Measurements from ENCODE around the gene CIBAR2. TPM values are rescaled to one million over a fixed set of nuclear protein-coding genes. Genes with fewer than 3 reads are reported as not detected.

Gene CIBAR2
- total and polyA plus RNA-seq, 4 experiments from 2014 or later: not detected

- Mint-ChIP-seq H3K36me3 (no peaks in the 10 kb centered on the region), H3K27ac (peak overlapping the region in 6 of 7 donors; percentile 19 to 85 (median 82)), H3K27me3 (no peaks in the 10 kb centered on the region), H3K9me3 (peaks cover 0 to 2% (median 0%) of the 10 kb centered on the region in 8 donors), H3K4me3 (peak overlapping the region; percentile 48 to 89 (median 80)), H3K4me1 (peaks cover 3 to 13% (median 9%) of the 10 kb centered on the region in 4 donors)
- POLR2A ChIA-PET (ENCODE audit: partially characterized antibody): interaction anchor here (0.8 to 1.5 kb wide), 4 partner anchors 9 to 103 kb away, joined by 3 to 4 read pairs (median 4); partner anchors contain the start of gene ZDHHC7
- peaks cover 9% of the 10 kb centered on the region for H3K4me1 ChIP-seq (ENCODE audit: insufficient read depth, low read length)
- peak overlapping the region in 1 of 2 donors; percentile 6 for H3K4me3 ChIP-seq (ENCODE audit: low read length in 2 of 2)
- CTCF ChIA-PET (ENCODE audit: partially characterized antibody): interaction anchor here (1.0 to 2.7 kb wide), 8 partner anchors 10 to 104 kb away, joined by 3 to 26 read pairs (median 4); partner anchors contain the start of gene ZDHHC7
- H3K9me3 ChIP-seq (ENCODE audit: control insufficient read depth in 1 of 2, low read length in 2 of 2): no peaks in the 10 kb centered on the region
- DNase-seq: peak; percentile 48 to 68 (median 61)
- no peaks in the 10 kb centered on the region for H3K36me3 ChIP-seq (ENCODE audit: insufficient read depth, low read length)
- intact Hi-C loops (cut with micrococcal nuclease): no loop called here
- no peak overlapping the region for H3K27ac ChIP-seq (ENCODE audit: low read depth, low read length)
- no peaks in the 10 kb centered on the region for H3K27me3 ChIP-seq (ENCODE audit: insufficient read depth, low read length)
These were observed 2.8 kb upstream of the CIBAR2 start for GRCh38 chr16:85114909-85115567.

GRCh38 chr16:85113913-85114312 is 1.6 kb upstream of the CIBAR2 start:
- Mint-ChIP-seq H3K36me3 (no peaks in the 10 kb centered on the region), H3K9me3 (peaks cover 0 to 2% (median 0%) of the 10 kb centered on the region in 8 donors), H3K27ac (peak overlapping the region in 1 of 7 donors; percentile 8), H3K4me1 (peaks cover 3 to 13% (median 9%) of the 10 kb centered on the region in 4 donors), H3K4me3 (no peak overlapping the region), H3K27me3 (no peaks in the 10 kb centered on the region)
- CTCF ChIA-PET (ENCODE audit: partially characterized antibody): interaction anchor here (2.7 kb wide), 1 partner anchor 8 kb away, joined by 26 read pairs; no protein-coding TSS in a partner anchor
- H3K27me3 ChIP-seq (ENCODE audit: insufficient read depth, low read length): no peaks in the 10 kb centered on the region
- H3K9me3 ChIP-seq (ENCODE audit: control insufficient read depth in 1 of 2, low read length in 2 of 2): no peaks in the 10 kb centered on the region
- POLR2A ChIA-PET (ENCODE audit: partially characterized antibody): interaction anchor here (1.1 kb wide), 1 partner anchor 80 kb away, joined by 3 read pairs; no protein-coding TSS in a partner anchor
- no peak overlapping the region for H3K27ac ChIP-seq (ENCODE audit: low read depth, low read length)
- no peak for DNase-seq
- H3K36me3 ChIP-seq (ENCODE audit: insufficient read depth, low read length): no peaks in the 10 kb centered on the region
- intact Hi-C loops (cut with micrococcal nuclease): no loop called here
- H3K4me1 ChIP-seq (ENCODE audit: insufficient read depth, low read length): peaks cover 9% of the 10 kb centered on the region
- H3K4me3 ChIP-seq (ENCODE audit: low read length in 2 of 2): no peak overlapping the region

GRCh38 chr16:85113168-85113733 is 979 bp upstream of the CIBAR2 start:
- Mint-ChIP-seq H3K36me3 (no peaks in the 10 kb centered on the region), H3K4me1 (peaks cover 3 to 13% (median 9%) of the 10 kb centered on the region in 4 donors), H3K9me3 (peaks cover 0 to 2% (median 0%) of the 10 kb centered on the region in 8 donors), H3K27ac (peak overlapping the region in 3 of 7 donors; percentile 5 to 19 (median 13)), H3K4me3 (no peak overlapping the region), H3K27me3 (no peaks in the 10 kb centered on the region)
- ChIA-PET POLR2A (ENCODE audit: partially characterized antibody) (no interaction called here), CTCF (ENCODE audit: partially characterized antibody) (interaction anchor here (0.8 to 2.7 kb wide), 6 partner anchors 8 to 142 kb away, joined by 3 to 26 read pairs (median 4); no protein-coding TSS in a partner anchor)
- no peak overlapping the region for H3K4me3 ChIP-seq (ENCODE audit: low read length in 2 of 2)
- no peaks in the 10 kb centered on the region for H3K27me3 ChIP-seq (ENCODE audit: insufficient read depth, low read length)
- H3K4me1 ChIP-seq (ENCODE audit: insufficient read depth, low read length): peaks cover 9% of the 10 kb centered on the region
- H3K9me3 ChIP-seq (ENCODE audit: control insufficient read depth in 1 of 2, low read length in 2 of 2): no peaks in the 10 kb centered on the region
- intact Hi-C loops (cut with micrococcal nuclease): no loop called here
- no peak for DNase-seq
- no peaks in the 10 kb centered on the region for H3K36me3 ChIP-seq (ENCODE audit: insufficient read depth, low read length)
- H3K27ac ChIP-seq (ENCODE audit: low read depth, low read length): no peak overlapping the region

DNA sequence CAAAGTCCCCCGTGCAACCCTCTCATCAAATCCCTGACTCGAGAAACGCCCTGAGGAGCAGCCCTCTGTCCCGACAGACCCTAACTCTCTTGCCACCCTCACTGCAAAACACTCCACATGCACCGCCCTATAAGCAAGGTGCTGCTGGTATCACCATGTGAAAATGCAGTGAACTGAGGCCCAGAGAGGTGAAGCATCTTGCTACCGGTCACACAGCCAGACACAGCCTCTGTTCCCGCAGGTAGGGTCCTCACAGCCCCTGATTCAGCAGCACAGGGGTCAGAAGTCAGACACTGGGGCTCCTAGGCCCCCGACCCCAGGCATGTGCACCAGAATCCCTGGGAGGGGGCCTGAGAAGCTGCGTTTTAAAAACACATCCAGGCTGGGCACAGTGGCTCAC is 1.1 kb downstream of the CIBAR2 start:
- ChIA-PET CTCF (ENCODE audit: partially characterized antibody) (no interaction called here), POLR2A (ENCODE audit: partially characterized antibody) (no interaction called here)
- H3K4me1 ChIP-seq (ENCODE audit: insufficient read depth, low read length): peaks cover 9% of the 10 kb centered on the region
- DNase-seq: no peak
- no peak overlapping the region for H3K27ac ChIP-seq (ENCODE audit: low read depth, low read length)
- H3K36me3 ChIP-seq (ENCODE audit: insufficient read depth, low read length): no peaks in the 10 kb centered on the region
- peak overlapping the region in 1 of 7 donors; percentile 81 for H3K27ac Mint-ChIP-seq
- H3K36me3 Mint-ChIP-seq: no peaks in the 10 kb centered on the region
- H3K27me3 ChIP-seq (ENCODE audit: insufficient read depth, low read length): no peaks in the 10 kb centered on the region
- H3K27me3 Mint-ChIP-seq: no peaks in the 10 kb centered on the region
- no peaks in the 10 kb centered on the region for H3K9me3 Mint-ChIP-seq
- intact Hi-C loops (cut with micrococcal nuclease): no loop called here
- H3K4me1 Mint-ChIP-seq: peaks cover 3 to 9% (median 8%) of the 10 kb centered on the region in 4 donors
- H3K9me3 ChIP-seq (ENCODE audit: control insufficient read depth in 1 of 2, low read length in 2 of 2): no peaks in the 10 kb centered on the region
- H3K4me3 Mint-ChIP-seq: no peak overlapping the region
- no peak overlapping the region for H3K4me3 ChIP-seq (ENCODE audit: low read length in 2 of 2)

DNA sequence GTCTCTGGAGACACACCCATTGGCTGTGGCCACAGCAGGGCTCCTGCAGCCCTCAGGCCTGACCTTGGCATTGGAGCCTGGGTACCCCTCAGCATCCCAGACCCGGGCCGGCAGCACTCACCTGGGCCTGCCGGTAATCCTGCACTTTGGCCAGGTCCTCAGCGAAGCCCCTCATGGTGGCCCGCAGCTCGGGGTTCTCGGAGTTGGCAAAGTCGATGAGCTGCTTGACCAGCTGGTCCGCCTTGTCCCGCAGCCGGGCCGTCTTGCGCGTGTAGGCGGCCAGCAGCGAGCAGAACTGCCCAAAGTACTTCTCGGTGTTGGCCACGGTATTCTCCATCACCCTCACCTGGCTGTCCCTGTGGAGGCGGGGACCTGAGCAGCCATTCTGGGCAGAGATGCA is 2.2 kb downstream of the CIBAR2 start:
- no peaks in the 10 kb centered on the region for H3K36me3 Mint-ChIP-seq
- H3K27ac Mint-ChIP-seq: no peak overlapping the region
- peaks cover 7 to 18% (median 12%) of the 10 kb centered on the region in 4 donors for H3K4me1 Mint-ChIP-seq
- no peaks in the 10 kb centered on the region for H3K9me3 ChIP-seq (ENCODE audit: control insufficient read depth in 1 of 2, low read length in 2 of 2)
- ChIA-PET POLR2A (ENCODE audit: partially characterized antibody) (no interaction called here), CTCF (ENCODE audit: partially characterized antibody) (interaction anchor here (1.0 kb wide), 1 partner anchor 24 kb away, joined by 5 read pairs; no protein-coding TSS in a partner anchor)
- no peak overlapping the region for H3K4me3 Mint-ChIP-seq
- no peaks in the 10 kb centered on the region for H3K36me3 ChIP-seq (ENCODE audit: insufficient read depth, low read length)
- H3K9me3 Mint-ChIP-seq: no peaks in the 10 kb centered on the region
- no peaks in the 10 kb centered on the region for H3K27me3 ChIP-seq (ENCODE audit: insufficient read depth, low read length)
- H3K27ac ChIP-seq (ENCODE audit: low read depth, low read length): no peak overlapping the region
- H3K4me1 ChIP-seq (ENCODE audit: insufficient read depth, low read length): peaks cover 12% of the 10 kb centered on the region
- intact Hi-C loops (cut with micrococcal nuclease): no loop called here
- no peak overlapping the region for H3K4me3 ChIP-seq (ENCODE audit: low read length in 2 of 2)
- DNase-seq: no peak
- H3K27me3 Mint-ChIP-seq: no peaks in the 10 kb centered on the region

GRCh38 chr16:85107532-85107931 is 4.7 kb downstream of the CIBAR2 start:
- CTCF ChIA-PET (ENCODE audit: partially characterized antibody): no interaction called here
- Mint-ChIP-seq H3K27ac (peak overlapping the region in 3 of 7 donors; percentile 18 to 59 (median 19)), H3K36me3 (no peaks in the 10 kb centered on the region)

GRCh38 chr16:85107083-85107482 is 5.2 kb downstream of the CIBAR2 start:
- peak overlapping the region in 1 of 7 donors; percentile 18 for H3K27ac Mint-ChIP-seq
- intact Hi-C loops (cut with micrococcal nuclease): no loop called here
- POLR2A ChIA-PET (ENCODE audit: partially characterized antibody): no interaction called here
- Histone ChIP-seq H3K27ac (ENCODE audit: low read depth, low read length) (no peak overlapping the region), H3K27me3 (ENCODE audit: insufficient read depth, low read length) (no peaks in the 10 kb centered on the region), H3K4me1 (ENCODE audit: insufficient read depth, low read length) (peaks cover 37% of the 10 kb centered on the region), H3K36me3 (ENCODE audit: insufficient read depth, low read length) (no peaks in the 10 kb centered on the region), H3K9me3 (ENCODE audit: control insufficient read depth in 1 of 2, low read length in 2 of 2) (no peaks in the 10 kb centered on the region), H3K4me3 (ENCODE audit: low read length in 2 of 2) (no peak overlapping the region)
- no peaks in the 10 kb centered on the region for H3K27me3 Mint-ChIP-seq
- DNase-seq: no peak
- H3K4me3 Mint-ChIP-seq: no peak overlapping the region
- CTCF ChIA-PET (ENCODE audit: partially characterized antibody): interaction anchor here (3.5 kb wide), 1 partner anchor 8 kb away, joined by 26 read pairs; no protein-coding TSS in a partner anchor
- no peaks in the 10 kb centered on the region for H3K36me3 Mint-ChIP-seq
- peaks cover 18 to 39% (median 28%) of the 10 kb centered on the region in 4 donors for H3K4me1 Mint-ChIP-seq
- H3K9me3 Mint-ChIP-seq: no peaks in the 10 kb centered on the region

More at GRCh38 chr16:85107532-85107931, 4.7 kb downstream of the CIBAR2 start:
- POLR2A ChIA-PET (ENCODE audit: partially characterized antibody): no interaction called here
- no peak overlapping the region for H3K4me3 ChIP-seq (ENCODE audit: low read length in 2 of 2)
- H3K9me3 ChIP-seq (ENCODE audit: control insufficient read depth in 1 of 2, low read length in 2 of 2): no peaks in the 10 kb centered on the region
- intact Hi-C loops (cut with micrococcal nuclease): no loop called here
- no peaks in the 10 kb centered on the region for H3K36me3 ChIP-seq (ENCODE audit: insufficient read depth, low read length)
- no peaks in the 10 kb centered on the region for H3K27me3 ChIP-seq (ENCODE audit: insufficient read depth, low read length)
- no peak overlapping the region for H3K27ac ChIP-seq (ENCODE audit: low read depth, low read length)
- Mint-ChIP-seq H3K4me3 (no peak overlapping the region), H3K4me1 (peaks cover 17 to 38% (median 26%) of the 10 kb centered on the region in 4 donors), H3K27me3 (no peaks in the 10 kb centered on the region), H3K9me3 (no peaks in the 10 kb centered on the region)
- no peak for DNase-seq
- peaks cover 33% of the 10 kb centered on the region for H3K4me1 ChIP-seq (ENCODE audit: insufficient read depth, low read length)
